ENCODE data around the gene UBR3. TPM values are rescaled to one million over a fixed set of nuclear protein-coding genes. Genes with fewer than 3 reads are reported as not detected.

The UBR3 gene
- total RNA-seq, 3 donors from 2014 or later (not counting 1 experiment from before 2014, with no cell fraction given) = 40.8 to 54.5 (median 41.0) TPM

DNA sequence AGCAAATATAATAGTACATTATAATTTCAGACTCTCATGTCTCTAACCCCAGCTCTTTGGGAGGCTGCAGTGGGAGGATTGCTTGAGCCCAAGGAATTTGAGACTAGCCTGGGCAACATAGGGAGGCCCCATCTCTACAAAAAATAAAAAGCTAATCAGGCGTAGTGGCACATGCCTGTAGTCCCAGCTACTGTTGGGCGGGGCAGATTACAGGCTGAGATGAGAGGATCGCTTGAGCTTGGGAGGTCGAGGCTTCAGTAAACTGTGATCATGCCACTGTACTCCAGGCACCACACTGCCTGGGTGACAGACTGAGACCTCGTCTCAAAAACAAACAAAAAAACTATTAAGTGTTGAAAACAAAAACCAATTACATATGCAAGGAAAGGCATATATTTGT is 227.7 kb downstream of the UBR3 start:
- Mint-ChIP-seq H3K4me3 (no peak overlapping the region), H3K4me1 (no peaks in the 10 kb centered on the region), H3K27ac (no peak overlapping the region), H3K36me3 (no peaks in the 10 kb centered on the region), H3K9me3 (no peaks in the 10 kb centered on the region), H3K27me3 (ENCODE audit: low read depth in 2 of 2) (no peaks in the 10 kb centered on the region)
- WGBS (ENCODE audit: insufficient coverage) = 97% methylated on average over 5 of the region's 5 CpGs
- Histone ChIP-seq H3K36me3 (ENCODE audit: control insufficient read depth, insufficient read depth, low read length) (peaks cover 7% of the 10 kb centered on the region), H3K4me3 (ENCODE audit: low read length) (no peak overlapping the region), H3K4me1 (ENCODE audit: control insufficient read depth, insufficient read depth, low read length) (no peaks in the 10 kb centered on the region), H3K27me3 (ENCODE audit: control insufficient read depth, insufficient read depth, low read length) (no peaks in the 10 kb centered on the region), H3K9me3 (ENCODE audit: control insufficient read depth, insufficient read depth, low read length) (no peaks in the 10 kb centered on the region), H3K27ac (ENCODE audit: low read length) (no peak overlapping the region)
- no peak for ATAC-seq
- no peak for DNase-seq
- intact Hi-C loops (cut with micrococcal nuclease) = no loop called here
- TF ChIP-seq, protein P1, sequence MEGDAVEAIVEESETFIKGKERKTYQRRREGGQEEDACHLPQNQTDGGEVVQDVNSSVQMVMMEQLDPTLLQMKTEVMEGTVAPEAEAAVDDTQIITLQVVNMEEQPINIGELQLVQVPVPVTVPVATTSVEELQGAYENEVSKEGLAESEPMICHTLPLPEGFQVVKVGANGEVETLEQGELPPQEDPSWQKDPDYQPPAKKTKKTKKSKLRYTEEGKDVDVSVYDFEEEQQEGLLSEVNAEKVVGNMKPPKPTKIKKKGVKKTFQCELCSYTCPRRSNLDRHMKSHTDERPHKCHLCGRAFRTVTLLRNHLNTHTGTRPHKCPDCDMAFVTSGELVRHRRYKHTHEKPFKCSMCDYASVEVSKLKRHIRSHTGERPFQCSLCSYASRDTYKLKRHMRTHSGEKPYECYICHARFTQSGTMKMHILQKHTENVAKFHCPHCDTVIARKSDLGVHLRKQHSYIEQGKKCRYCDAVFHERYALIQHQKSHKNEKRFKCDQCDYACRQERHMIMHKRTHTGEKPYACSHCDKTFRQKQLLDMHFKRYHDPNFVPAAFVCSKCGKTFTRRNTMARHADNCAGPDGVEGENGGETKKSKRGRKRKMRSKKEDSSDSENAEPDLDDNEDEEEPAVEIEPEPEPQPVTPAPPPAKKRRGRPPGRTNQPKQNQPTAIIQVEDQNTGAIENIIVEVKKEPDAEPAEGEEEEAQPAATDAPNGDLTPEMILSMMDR (IDR thresholded peaks at IDR 0.05) = no peak

GRCh38 chr2:170056900-170057299 is 229.6 kb downstream of the UBR3 start:
- no peak for ATAC-seq
- Mint-ChIP-seq H3K27ac (no peak overlapping the region), H3K36me3 (no peaks in the 10 kb centered on the region), H3K27me3 (ENCODE audit: low read depth in 2 of 2) (no peaks in the 10 kb centered on the region), H3K4me3 (no peak overlapping the region), H3K4me1 (no peaks in the 10 kb centered on the region), H3K9me3 (no peaks in the 10 kb centered on the region)
- no peak overlapping the region for H3K4me3 ChIP-seq (ENCODE audit: low read length)
- H3K27me3 ChIP-seq (ENCODE audit: control insufficient read depth, insufficient read depth, low read length) = no peaks in the 10 kb centered on the region
- intact Hi-C loops (cut with micrococcal nuclease) = no loop called here
- H3K4me1 ChIP-seq (ENCODE audit: control insufficient read depth, insufficient read depth, low read length) = no peaks in the 10 kb centered on the region
- no peak overlapping the region for H3K27ac ChIP-seq (ENCODE audit: low read length)
- DNase-seq = no peak
- TF ChIP-seq, protein P1 (IDR thresholded peaks at IDR 0.05) = no peak
- peaks cover 12% of the 10 kb centered on the region for H3K36me3 ChIP-seq (ENCODE audit: control insufficient read depth, insufficient read depth, low read length)
- H3K9me3 ChIP-seq (ENCODE audit: control insufficient read depth, insufficient read depth, low read length) = no peaks in the 10 kb centered on the region
- WGBS (ENCODE audit: insufficient coverage) = 62% methylated on average over 1 of the region's 1 CpG

GRCh38 chr2:170063456-170064235 is 236.4 kb downstream of the UBR3 start:
- Histone ChIP-seq H3K36me3 (ENCODE audit: control insufficient read depth, insufficient read depth, low read length) (peaks cover 24% of the 10 kb centered on the region), H3K27ac (ENCODE audit: low read length) (no peak overlapping the region), H3K4me1 (ENCODE audit: control insufficient read depth, insufficient read depth, low read length) (no peaks in the 10 kb centered on the region), H3K9me3 (ENCODE audit: control insufficient read depth, insufficient read depth, low read length) (no peaks in the 10 kb centered on the region), H3K4me3 (ENCODE audit: low read length) (no peak overlapping the region), H3K27me3 (ENCODE audit: control insufficient read depth, insufficient read depth, low read length) (no peaks in the 10 kb centered on the region)
- no peak overlapping the region for H3K4me3 Mint-ChIP-seq
- peaks cover 0 to 4% of the 10 kb centered on the region in 2 donors for H3K9me3 Mint-ChIP-seq
- DNase-seq (no peak), ATAC-seq (no peak)
- H3K4me1 Mint-ChIP-seq = no peaks in the 10 kb centered on the region
- H3K27me3 Mint-ChIP-seq (ENCODE audit: low read depth in 2 of 2) = no peaks in the 10 kb centered on the region
- intact Hi-C loops (cut with micrococcal nuclease) = no loop called here
- no peak overlapping the region for H3K27ac Mint-ChIP-seq
- WGBS (ENCODE audit: insufficient coverage) = 92% methylated on average over 2 of the region's 2 CpGs
- TF ChIP-seq, protein P1 (IDR thresholded peaks at IDR 0.05) = no peak
- peaks cover 7% of the 10 kb centered on the region for H3K36me3 Mint-ChIP-seq

- peaks cover 0 to 4% of the 10 kb centered on the region in 2 donors for H3K9me3 Mint-ChIP-seq
- WGBS (ENCODE audit: insufficient coverage) = no CpG with 5 or more reads among the region's 2 CpGs
- Histone ChIP-seq H3K9me3 (ENCODE audit: control insufficient read depth, insufficient read depth, low read length) (no peaks in the 10 kb centered on the region), H3K27ac (ENCODE audit: low read length) (no peak overlapping the region), H3K4me1 (ENCODE audit: control insufficient read depth, insufficient read depth, low read length) (no peaks in the 10 kb centered on the region), H3K4me3 (ENCODE audit: low read length) (no peak overlapping the region), H3K27me3 (ENCODE audit: control insufficient read depth, insufficient read depth, low read length) (no peaks in the 10 kb centered on the region), H3K36me3 (ENCODE audit: control insufficient read depth, insufficient read depth, low read length) (peaks cover 34% of the 10 kb centered on the region)
- no peak overlapping the region for H3K27ac Mint-ChIP-seq
- TF ChIP-seq, protein P1 (IDR thresholded peaks at IDR 0.05) = no peak
- no peak overlapping the region for H3K4me3 Mint-ChIP-seq
- intact Hi-C loops (cut with micrococcal nuclease) = no loop called here
- peaks cover 17% of the 10 kb centered on the region for H3K36me3 Mint-ChIP-seq
- no peak for DNase-seq
- H3K27me3 Mint-ChIP-seq (ENCODE audit: low read depth in 2 of 2) = no peaks in the 10 kb centered on the region
- no peak for ATAC-seq
- H3K4me1 Mint-ChIP-seq = no peaks in the 10 kb centered on the region
These were observed 243.5 kb downstream of the UBR3 start for GRCh38 chr2:170070778-170071177.

Measured in natural killer cell (primary cell).